Caco-2 (cell line): ENCODE results near the gene TTC23. TPM values are rescaled to one million over a fixed set of nuclear protein-coding genes. Genes with fewer than 3 reads are reported as not detected.

ENCODE experiments used
- BruUV-seq: library from RNA; stranded (reverse); fragments of 400-500 nt; replicated peaks from 2 replicates; lab custom pipeline; 2021; lab: Mats Ljungman, UMichigan
- CTCF ChIA-PET: fragments of 300-600 bp; sonication (Branson Sonifier 250); formaldehyde crosslinking; loops from one replicate; lab custom pipeline; 2022; ENCODE audit warnings: antibody characterized with exemption; lab: Charles Lee
- POLR2A ChIA-PET: fragments of 300-600 bp; sonication (Branson Sonifier 250); formaldehyde crosslinking; loops from one replicate; lab custom pipeline; 2022; ENCODE audit warnings: antibody characterized with exemption; lab: Charles Lee
- DNase-seq, 2 experiments: peaks; one replicate each; pipeline versions ENCODE4 v3.0.0 to v3.0.0-alpha.2; 2020 to 2022
- H3K27me3 ChIP-seq: replicated peaks from 2 replicates; pipeline ENCODE4 v1.6.0; 2011; ENCODE audit warnings: low read length; ENCODE audit not compliant: control insufficient read depth, insufficient read depth
- H3K36me3 ChIP-seq: 2 replicates; pipeline ENCODE4 v1.5.1; 2011; ENCODE audit warnings: low read length; ENCODE audit not compliant: control insufficient read depth, insufficient read depth
- H3K4me1 ChIP-seq: fragments of 250-450 bp; sonication (Bioruptor Pico); 2 replicates; pipeline ENCODE4 v1.5.1; 2020; ENCODE audit warnings: mild to moderate bottlenecking
- H3K4me3 ChIP-seq: 2 replicates; pipeline ENCODE4 v1.5.1; 2011; ENCODE audit warnings: low read depth, mild to moderate bottlenecking, control low read depth, low read length
- H3K9me3 ChIP-seq: fragments of 250-450 bp; sonication (Bioruptor Pico); 2 replicates; pipeline ENCODE4 v1.5.1; 2020; ENCODE audit warnings: mild to moderate bottlenecking, moderate library complexity
- H3K27ac Mint-ChIP-seq: one replicate; pipeline ENCODE4 v1.8.0; 2022; ENCODE audit warnings: mixed read lengths; ENCODE audit not compliant: unreplicated experiment
- H3K27me3 Mint-ChIP-seq: one replicate; pipeline ENCODE4 v1.8.0; 2022; ENCODE audit warnings: mixed read lengths; ENCODE audit not compliant: insufficient read depth, unreplicated experiment
- H3K36me3 Mint-ChIP-seq: one replicate; pipeline ENCODE4 v1.8.0; 2022; ENCODE audit warnings: mild to moderate bottlenecking, mixed read lengths; ENCODE audit not compliant: insufficient read depth, unreplicated experiment
- H3K4me1 Mint-ChIP-seq: one replicate; pipeline ENCODE4 v1.8.0; 2022; ENCODE audit warnings: low read depth, mixed read lengths; ENCODE audit not compliant: unreplicated experiment
- H3K4me3 Mint-ChIP-seq: one replicate; pipeline ENCODE4 v1.8.0; 2022; ENCODE audit warnings: mild to moderate bottlenecking, moderate library complexity, mixed read lengths; ENCODE audit not compliant: unreplicated experiment
- H3K9me3 Mint-ChIP-seq: one replicate; pipeline ENCODE4 v1.8.0; 2022; ENCODE audit warnings: mixed read lengths; ENCODE audit not compliant: unreplicated experiment
- intact Hi-C: fragments of 100-400 bp; cut with micrococcal nuclease; formaldehyde crosslinking; loops from one replicate; pipeline ENCODE4 v1.10.0; 2022; ENCODE audit not compliant: unreplicated experiment
- total RNA-seq: library from RNA; stranded (reverse); gene quantifications from 2 replicates; pipeline ENCODE4 v1.2.3, GENCODE V29; 2022
- TF ChIP-seq, protein P1 (sequence below), 2 experiments: fragments of 200-600 bp in 1 of 2; IDR thresholded peaks; 1 replicate in 1 of 2; 2 replicates in 1 of 2; pipeline versions ENCODE4 v1.5.1 to v1.8.0; 2011 to 2022; ENCODE audit warnings: antibody characterized with exemption in 1 of 2, control low read depth in 1 of 2, inconsistent platforms in 1 of 2, low read depth in 1 of 2, low read length in 1 of 2, mild to moderate bottlenecking in 1 of 2, moderate library complexity in 1 of 2; ENCODE audit not compliant: insufficient read depth in 1 of 2, severe bottlenecking in 1 of 2, unreplicated experiment in 1 of 2

TTC23 gene
- total RNA-seq, 1 experiment from 2014 or later: 10.8 TPM

DNA sequence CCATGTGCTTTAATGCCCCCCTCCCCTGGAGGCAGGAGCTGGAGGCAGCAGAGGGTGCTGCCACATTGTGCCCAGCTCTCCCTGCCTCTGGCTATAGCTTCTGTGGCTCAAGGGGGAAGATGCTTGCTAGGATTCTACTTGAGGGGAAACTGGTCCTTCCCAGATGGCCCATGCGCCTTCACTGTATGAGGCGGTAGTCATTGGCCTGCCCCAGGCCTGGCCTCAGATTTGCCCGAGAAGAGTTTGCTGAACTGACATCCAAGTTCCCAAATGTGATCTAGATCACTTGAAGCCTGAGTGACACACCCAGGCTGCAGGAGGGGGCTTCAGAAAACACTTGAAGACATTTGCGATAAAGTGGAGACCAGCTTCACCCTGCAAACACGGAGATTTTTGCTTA is 140.4 kb downstream of the TTC23 start:
- Histone ChIP-seq H3K9me3 (no peaks in the 10 kb centered on the region), H3K27me3 (no peaks in the 10 kb centered on the region; the same call in 1 of the 2 replicates), H3K4me3 (no peak overlapping the region), H3K4me1 (no peaks in the 10 kb centered on the region), H3K36me3 (no peaks in the 10 kb centered on the region)
- ChIA-PET CTCF (no interaction called here), POLR2A (no interaction called here)
- Mint-ChIP-seq H3K27me3 (no peaks in the 10 kb centered on the region), H3K4me1 (no peaks in the 10 kb centered on the region), H3K9me3 (no peaks in the 10 kb centered on the region), H3K36me3 (peaks cover 6% of the 10 kb centered on the region), H3K27ac (no peak overlapping the region), H3K4me3 (no peak overlapping the region)
- no TSS peak for BruUV-seq
- intact Hi-C loops: no loop called here
- TF ChIP-seq, protein P1, sequence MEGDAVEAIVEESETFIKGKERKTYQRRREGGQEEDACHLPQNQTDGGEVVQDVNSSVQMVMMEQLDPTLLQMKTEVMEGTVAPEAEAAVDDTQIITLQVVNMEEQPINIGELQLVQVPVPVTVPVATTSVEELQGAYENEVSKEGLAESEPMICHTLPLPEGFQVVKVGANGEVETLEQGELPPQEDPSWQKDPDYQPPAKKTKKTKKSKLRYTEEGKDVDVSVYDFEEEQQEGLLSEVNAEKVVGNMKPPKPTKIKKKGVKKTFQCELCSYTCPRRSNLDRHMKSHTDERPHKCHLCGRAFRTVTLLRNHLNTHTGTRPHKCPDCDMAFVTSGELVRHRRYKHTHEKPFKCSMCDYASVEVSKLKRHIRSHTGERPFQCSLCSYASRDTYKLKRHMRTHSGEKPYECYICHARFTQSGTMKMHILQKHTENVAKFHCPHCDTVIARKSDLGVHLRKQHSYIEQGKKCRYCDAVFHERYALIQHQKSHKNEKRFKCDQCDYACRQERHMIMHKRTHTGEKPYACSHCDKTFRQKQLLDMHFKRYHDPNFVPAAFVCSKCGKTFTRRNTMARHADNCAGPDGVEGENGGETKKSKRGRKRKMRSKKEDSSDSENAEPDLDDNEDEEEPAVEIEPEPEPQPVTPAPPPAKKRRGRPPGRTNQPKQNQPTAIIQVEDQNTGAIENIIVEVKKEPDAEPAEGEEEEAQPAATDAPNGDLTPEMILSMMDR (IDR thresholded peaks at IDR 0.05; ENCODE audit: insufficient read depth in 1 of 2, low read depth in 1 of 2, low read length in 1 of 2, severe bottlenecking in 1 of 2, unreplicated experiment in 1 of 2): no peak
- no peak for DNase-seq

DNA sequence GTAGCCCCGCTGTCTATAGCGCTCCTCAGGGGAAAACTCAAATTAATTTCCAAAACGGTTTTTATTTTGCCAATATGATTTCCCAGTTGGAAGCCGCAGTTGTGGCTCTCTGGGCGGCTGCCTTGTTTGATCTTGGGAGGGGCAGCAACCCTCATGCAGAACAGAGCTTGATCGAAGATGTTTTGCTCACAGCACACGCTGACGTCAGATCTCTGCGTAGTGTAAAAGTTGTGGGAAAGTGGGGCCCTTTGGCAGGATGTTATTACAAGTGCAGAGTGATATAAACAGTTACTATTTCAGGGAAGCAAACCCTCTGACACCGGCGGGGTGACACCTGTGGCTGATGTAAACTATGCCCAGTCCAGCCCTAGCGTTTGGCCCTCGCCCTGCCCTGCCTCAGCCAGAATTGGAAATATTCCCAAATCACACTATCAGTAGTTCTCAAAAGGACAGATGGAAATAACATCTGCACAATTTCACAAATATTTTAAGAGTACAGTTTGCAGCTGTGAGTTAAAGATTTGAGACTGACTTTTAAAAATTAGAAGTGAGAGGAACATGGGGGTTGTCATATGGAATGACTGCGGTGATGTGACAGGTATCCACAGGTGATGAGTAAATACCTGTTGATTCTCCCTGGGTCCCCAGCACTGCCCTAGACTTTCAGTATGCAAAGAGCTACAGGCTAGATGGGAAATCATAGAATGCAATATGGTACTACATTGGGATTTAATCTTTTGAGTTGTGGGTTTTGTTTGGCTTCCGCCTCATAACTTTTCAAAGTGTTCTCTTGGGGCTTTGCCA is 142.8 kb downstream of the TTC23 start:
- BruUV-seq: TSS peak; percentile 33
- Histone ChIP-seq H3K27me3 (no peaks in the 10 kb centered on the region; the same call in 1 of the 2 replicates), H3K9me3 (no peaks in the 10 kb centered on the region), H3K4me1 (no peaks in the 10 kb centered on the region), H3K36me3 (no peaks in the 10 kb centered on the region), H3K4me3 (no peak overlapping the region; the same call in 1 of the 2 replicates)
- ChIA-PET POLR2A (no interaction called here), CTCF (no interaction called here)
- Mint-ChIP-seq H3K36me3 (peaks cover 6% of the 10 kb centered on the region), H3K4me3 (peak overlapping the region; percentile 76), H3K27ac (no peak overlapping the region), H3K27me3 (peaks cover 3% of the 10 kb centered on the region), H3K4me1 (no peaks in the 10 kb centered on the region), H3K9me3 (no peaks in the 10 kb centered on the region)
- no peak for DNase-seq
- TF ChIP-seq, protein P1 (IDR thresholded peaks at IDR 0.05; ENCODE audit: insufficient read depth in 1 of 2, low read depth in 1 of 2, low read length in 1 of 2, severe bottlenecking in 1 of 2, unreplicated experiment in 1 of 2): no peak
- intact Hi-C loops: no loop called here

DNA sequence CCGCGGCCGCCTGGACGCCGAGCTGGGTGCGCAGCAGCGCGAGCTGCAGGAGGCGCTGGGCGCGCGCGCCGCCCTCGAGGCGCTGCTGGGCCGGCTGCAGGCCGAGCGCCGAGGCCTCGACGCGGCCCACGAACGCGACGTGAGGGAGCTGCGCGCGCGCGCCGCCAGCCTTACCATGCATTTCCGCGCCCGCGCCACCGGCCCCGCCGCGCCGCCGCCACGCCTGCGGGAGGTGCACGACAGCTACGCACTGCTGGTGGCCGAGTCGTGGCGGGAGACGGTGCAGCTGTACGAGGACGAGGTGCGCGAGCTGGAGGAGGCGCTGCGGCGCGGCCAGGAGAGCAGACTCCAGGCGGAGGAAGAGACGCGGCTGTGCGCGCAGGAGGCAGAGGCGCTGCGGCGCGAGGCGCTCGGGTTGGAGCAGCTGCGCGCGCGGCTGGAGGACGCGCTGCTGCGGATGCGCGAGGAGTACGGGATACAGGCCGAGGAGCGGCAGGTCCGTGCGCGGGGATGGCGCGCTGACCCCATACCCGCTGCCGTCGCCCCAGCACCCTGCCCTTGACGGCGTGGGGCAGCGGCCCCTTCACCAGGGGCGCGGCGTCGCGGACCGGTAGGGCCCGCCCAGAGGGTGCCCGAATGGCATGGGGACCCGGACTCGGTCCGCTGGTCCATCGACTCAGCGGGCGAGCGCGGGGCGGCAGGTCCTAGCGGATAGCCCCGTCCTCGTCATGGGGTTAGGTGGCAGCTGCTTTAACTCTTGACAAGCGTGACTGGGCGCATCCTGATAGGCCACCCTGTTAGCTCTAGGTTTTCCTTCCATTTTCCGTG is 143.7 kb downstream of the TTC23 start:
- TF ChIP-seq, protein P1 (IDR thresholded peaks at IDR 0.05; ENCODE audit: insufficient read depth in 1 of 2, low read depth in 1 of 2, low read length in 1 of 2, severe bottlenecking in 1 of 2, unreplicated experiment in 1 of 2): no peak
- DNase-seq: peak; percentile 73 to 76
- no peaks in the 10 kb centered on the region for H3K4me1 Mint-ChIP-seq
- Histone ChIP-seq H3K4me3 (peak overlapping the region; percentile 46), H3K27me3 (no peaks in the 10 kb centered on the region; the same call in 1 of the 2 replicates), H3K4me1 (no peaks in the 10 kb centered on the region), H3K9me3 (no peaks in the 10 kb centered on the region), H3K36me3 (no peaks in the 10 kb centered on the region)
- peak overlapping the region; percentile 76 for H3K4me3 Mint-ChIP-seq
- peaks cover 6% of the 10 kb centered on the region for H3K36me3 Mint-ChIP-seq
- H3K27ac Mint-ChIP-seq: no peak overlapping the region
- no peaks in the 10 kb centered on the region for H3K9me3 Mint-ChIP-seq
- H3K27me3 Mint-ChIP-seq: peaks cover 3% of the 10 kb centered on the region
- ChIA-PET POLR2A (interaction anchor here (0.6 to 1.5 kb wide), 2 partner anchors 145 to 539 kb away, joined by 3 to 5 read pairs; no protein-coding TSS in a partner anchor), CTCF (interaction anchor here (0.6 to 1.5 kb wide), 9 partner anchors 9 to 632 kb away, joined by 3 to 7 read pairs (median 3); no protein-coding TSS in a partner anchor)
- intact Hi-C loops: loop anchor here (1.0 to 2.0 kb wide), 3 partner anchors 49 to 146 kb away; partner anchors contain the start of gene LRRC28
- no TSS peak for BruUV-seq
